MCF 10A (cell line): Measurements from ENCODE around the gene METRNL. TPM values are rescaled to one million over a fixed set of nuclear protein-coding genes. Genes with fewer than 3 reads are reported as not detected.

Source experiments
- BruUV-seq: library from RNA; stranded (reverse); fragments of 400-500 nt; replicated peaks from 2 replicates; lab custom pipeline; 2021; lab: Mats Ljungman, UMichigan
- CTCF ChIA-PET: fragments of 300-600 bp; sonication (Branson Sonifier 250); formaldehyde crosslinking; extraction: SDS; loops from one replicate; lab custom pipeline; 2021; ENCODE audit warnings: antibody characterized with exemption, inconsistent platforms; lab: Yijun Ruan, JAX
- POLR2A ChIA-PET: fragments of 300-600, 350-650 bp; sonication (Branson Sonifier 250); formaldehyde crosslinking; extraction: SDS; loops from one replicate; lab custom pipeline; 2020; ENCODE audit warnings: antibody characterized with exemption, inconsistent platforms; lab: Yijun Ruan, JAX
- DNase-seq: peaks from one replicate; pipeline ENCODE4 v3.0.0-alpha.2; 2018; ENCODE audit not compliant: unreplicated experiment
- H3K27ac Mint-ChIP-seq: one replicate; pipeline ENCODE4 v1.8.0; 2022; ENCODE audit warnings: mild to moderate bottlenecking, low read depth, mixed read lengths; ENCODE audit not compliant: unreplicated experiment
- H3K27me3 Mint-ChIP-seq: one replicate; pipeline ENCODE4 v1.8.0; 2022; ENCODE audit warnings: mixed read lengths; ENCODE audit not compliant: insufficient read depth, unreplicated experiment
- H3K36me3 Mint-ChIP-seq: one replicate; pipeline ENCODE4 v1.8.0; 2022; ENCODE audit warnings: mild to moderate bottlenecking, moderate library complexity, mixed read lengths; ENCODE audit not compliant: insufficient read depth, unreplicated experiment
- H3K4me1 Mint-ChIP-seq: one replicate; pipeline ENCODE4 v1.8.0; 2022; ENCODE audit warnings: mixed read lengths; ENCODE audit not compliant: insufficient read depth, unreplicated experiment
- H3K4me3 Mint-ChIP-seq: one replicate; pipeline ENCODE4 v1.8.0; 2022; ENCODE audit warnings: mild to moderate bottlenecking, moderate library complexity, mixed read lengths; ENCODE audit not compliant: unreplicated experiment
- H3K9me3 Mint-ChIP-seq: one replicate; pipeline ENCODE4 v1.8.0; 2022; ENCODE audit warnings: mixed read lengths; ENCODE audit not compliant: unreplicated experiment
- CTCF ChIP-seq: fragments of 200-600 bp; IDR thresholded peaks from one replicate; pipeline ENCODE4 v1.8.0; 2022; ENCODE audit warnings: antibody characterized with exemption, mild to moderate bottlenecking; ENCODE audit not compliant: unreplicated experiment
- intact Hi-C: fragments of 100-400 bp; cut with micrococcal nuclease; formaldehyde crosslinking; loops from 2 replicates; pipeline ENCODE4 v1.14.1; 2022
- total RNA-seq: library from RNA; stranded (reverse); gene quantifications from 2 replicates; pipeline ENCODE4 v1.2.3, GENCODE V29; 2022

The METRNL gene
- total RNA-seq, 1 experiment from 2014 or later, result 14.5 TPM

- BruUV-seq, result no TSS peak
- intact Hi-C loops, result no loop called here
- H3K36me3 Mint-ChIP-seq, result peaks cover 28% of the 10 kb centered on the region
These were observed 46.6 kb upstream of the METRNL start for GRCh38 chr17:83032781-83033180.

GRCh38 chr17:83034525-83034924 is 44.9 kb upstream of the METRNL start:
- no peak for DNase-seq
- POLR2A ChIA-PET, result interaction anchor here (0.6 kb wide), 1 partner anchor 90 kb away, joined by 3 read pairs; no protein-coding TSS in a partner anchor
- no peaks in the 10 kb centered on the region for H3K4me1 Mint-ChIP-seq
- peaks cover 25% of the 10 kb centered on the region for H3K36me3 Mint-ChIP-seq
- H3K4me3 Mint-ChIP-seq, result no peak overlapping the region
- no peak for TF ChIP-seq CTCF
- intact Hi-C loops, result no loop called here
- no peak overlapping the region for H3K27ac Mint-ChIP-seq
- no peaks in the 10 kb centered on the region for H3K9me3 Mint-ChIP-seq
- BruUV-seq, result no TSS peak
- no peaks in the 10 kb centered on the region for H3K27me3 Mint-ChIP-seq
- CTCF ChIA-PET, result no interaction called here

More at GRCh38 chr17:83032781-83033180, 46.6 kb upstream of the METRNL start:
- ChIA-PET POLR2A (no interaction called here), CTCF (interaction anchor here (0.6 kb wide), 1 partner anchor 139 kb away, joined by 3 read pairs; no protein-coding TSS in a partner anchor)
- H3K4me1 Mint-ChIP-seq, result no peaks in the 10 kb centered on the region
- no peak overlapping the region for H3K27ac Mint-ChIP-seq
- H3K4me3 Mint-ChIP-seq, result no peak overlapping the region
- no peak for DNase-seq
- H3K9me3 Mint-ChIP-seq, result no peaks in the 10 kb centered on the region
- no peak for TF ChIP-seq CTCF
- H3K27me3 Mint-ChIP-seq, result no peaks in the 10 kb centered on the region

GRCh38 chr17:83035722-83036121 is 43.7 kb upstream of the METRNL start:
- ChIA-PET CTCF (no interaction called here), POLR2A (interaction anchor here (1.4 kb wide), 1 partner anchor 9 kb away, joined by 4 read pairs; no protein-coding TSS in a partner anchor)
- H3K4me3 Mint-ChIP-seq, result no peak overlapping the region
- no peak for TF ChIP-seq CTCF
- H3K36me3 Mint-ChIP-seq, result peaks cover 30% of the 10 kb centered on the region
- DNase-seq, result no peak
- no peaks in the 10 kb centered on the region for H3K4me1 Mint-ChIP-seq
- no TSS peak for BruUV-seq
- H3K9me3 Mint-ChIP-seq, result no peaks in the 10 kb centered on the region
- intact Hi-C loops, result no loop called here
- H3K27ac Mint-ChIP-seq, result no peak overlapping the region
- H3K27me3 Mint-ChIP-seq, result no peaks in the 10 kb centered on the region

- Mint-ChIP-seq H3K27me3 (no peaks in the 10 kb centered on the region), H3K27ac (no peak overlapping the region), H3K4me3 (no peak overlapping the region), H3K36me3 (peaks cover 26% of the 10 kb centered on the region), H3K4me1 (no peaks in the 10 kb centered on the region), H3K9me3 (no peaks in the 10 kb centered on the region)
- CTCF ChIA-PET, result interaction anchor here (1.3 kb wide), 1 partner anchor 161 kb away, joined by 3 read pairs; no protein-coding TSS in a partner anchor
- DNase-seq, result no peak
- no TSS peak for BruUV-seq
- POLR2A ChIA-PET, result interaction anchor here (1.4 kb wide), 1 partner anchor 8 kb away, joined by 4 read pairs; no protein-coding TSS in a partner anchor
- intact Hi-C loops, result no loop called here
- TF ChIP-seq CTCF, result no peak
These were observed 43.2 kb upstream of the METRNL start for GRCh38 chr17:83036193-83036592.
